ENCODE measurements around the gene BAIAP2L1.
A peak's percentile ranks its signal among the peaks of the same experiment; 100 is the strongest.
"Not testable (repeated sequence)": the region's sequence is repeated elsewhere in the genome, so short reads cannot be mapped to it uniquely, and the experiment has no call there.

BAIAP2L1 gene

GRCh38 chr7:98400542-98401340 lies at the start of gene BAIAP2L1:
Gene BAIAP2L1 (minus strand): TSS chr7:98401090. CDS start chr7:98400852, 238 bp downstream.
- Histone ChIP-seq H3K27me3 (ENCODE audit: low read depth) (no peaks in the 10 kb centered on the region), H3K4me1 (peaks cover 5% of the 10 kb centered on the region), H3K36me3 (replicated peaks) (no peaks in the 10 kb centered on the region), H3K9me3 (no peaks in the 10 kb centered on the region), H3K4me3 (peak within 1 kb of the TSS; percentile 55)
- peak; percentile 86 to 97 for DNase-seq (ENCODE audit: low spot score in 2 of 2)
- in situ Hi-C loops (cut with MboI; ENCODE audit: low sequenced_read_pairs) = no loop called here

DNA sequence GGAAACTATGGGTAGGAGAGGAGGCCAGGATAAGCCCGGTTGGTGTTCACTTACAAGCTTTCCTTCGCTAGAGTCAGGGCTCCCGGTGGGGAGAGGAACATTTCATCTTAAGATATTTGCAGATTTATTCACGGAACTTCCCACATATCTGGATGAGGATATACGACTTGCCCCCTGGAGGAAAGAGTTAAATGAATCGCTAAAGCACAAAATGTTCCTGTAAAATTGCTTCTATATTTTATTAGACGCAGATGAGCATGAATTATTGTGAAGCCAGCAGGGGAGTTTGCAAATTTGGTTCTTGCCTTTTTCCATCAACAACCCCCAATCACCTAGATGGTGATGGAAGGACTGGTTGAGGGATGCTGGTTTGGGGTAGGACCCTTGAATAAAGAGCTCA lies 47.9 kb upstream of the BAIAP2L1 start:
- Histone ChIP-seq H3K4me3 (no peak overlapping the region), H3K36me3 (replicated peaks) (no peaks in the 10 kb centered on the region), H3K9me3 (no peaks in the 10 kb centered on the region), H3K27me3 (ENCODE audit: low read depth) (no peaks in the 10 kb centered on the region), H3K4me1 (no peaks in the 10 kb centered on the region)
- in situ Hi-C loops (cut with MboI; ENCODE audit: low sequenced_read_pairs) = no loop called here
- no peak for DNase-seq (ENCODE audit: low spot score in 2 of 2)

DNA sequence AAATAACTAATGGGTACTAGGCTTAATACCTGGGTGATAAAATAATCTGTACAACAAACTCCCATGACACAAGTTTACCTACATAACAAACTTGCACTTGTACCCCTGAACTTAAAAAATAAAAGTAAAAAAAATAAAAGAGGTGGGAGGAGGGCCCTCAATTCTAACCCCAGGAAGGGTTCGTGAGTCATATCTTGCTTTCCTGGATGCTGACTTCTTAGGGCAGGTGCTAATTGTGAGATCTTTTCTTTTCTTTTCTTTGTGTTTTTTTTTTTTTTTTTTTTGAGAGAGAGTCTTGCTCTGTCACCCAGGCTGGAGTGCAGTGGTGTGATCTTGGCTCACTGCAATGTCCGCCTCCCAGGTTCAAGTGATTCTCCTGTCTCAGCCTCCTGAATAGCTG lies 40.1 kb upstream of the BAIAP2L1 start:
- H3K36me3 ChIP-seq (replicated peaks); in situ Hi-C loops (cut with MboI; ENCODE audit: low sequenced_read_pairs); H3K9me3 ChIP-seq; H3K4me3 ChIP-seq; H3K27me3 ChIP-seq (ENCODE audit: low read depth); H3K4me1 ChIP-seq; DNase-seq (ENCODE audit: low spot score in 2 of 2): not testable (repeated sequence)

DNA sequence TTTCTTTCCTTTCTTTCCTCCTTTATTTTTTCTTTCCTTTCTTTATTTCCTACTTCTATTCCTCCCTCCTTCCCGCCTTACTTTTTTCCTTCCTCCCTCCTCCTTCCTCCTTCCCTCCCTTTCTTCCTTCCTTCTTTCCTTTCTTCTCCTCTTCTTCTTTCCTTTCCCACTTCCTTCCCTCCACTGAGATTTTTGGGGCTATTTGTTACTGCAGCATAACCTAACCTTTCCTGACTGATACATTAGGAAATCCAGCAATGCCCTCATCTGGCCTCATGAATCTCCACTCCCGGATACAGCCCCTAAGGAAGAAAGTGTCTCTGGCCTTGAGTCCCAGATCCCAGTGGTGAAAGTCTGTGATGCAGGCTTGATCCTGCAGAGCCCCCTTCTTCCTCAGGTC lies 38.6 kb upstream of the BAIAP2L1 start:
- H3K4me3 ChIP-seq = no peak overlapping the region
- no peaks in the 10 kb centered on the region for H3K4me1 ChIP-seq
- no peaks in the 10 kb centered on the region for H3K27me3 ChIP-seq (ENCODE audit: low read depth)
- no peak for DNase-seq (ENCODE audit: low spot score in 2 of 2)
- no peaks in the 10 kb centered on the region for H3K36me3 ChIP-seq (replicated peaks)
- in situ Hi-C loops (cut with MboI; ENCODE audit: low sequenced_read_pairs) = loop anchor here (10.0 kb wide), 1 partner anchor 305 kb away; no protein-coding TSS in a partner anchor
- H3K9me3 ChIP-seq = no peaks in the 10 kb centered on the region

GRCh38 chr7:98434087-98434486 lies 33.2 kb upstream of the BAIAP2L1 start:
- DNase-seq (ENCODE audit: low spot score in 2 of 2) = no peak
- no peaks in the 10 kb centered on the region for H3K4me1 ChIP-seq
- in situ Hi-C loops (cut with MboI; ENCODE audit: low sequenced_read_pairs) = loop anchor here (5.0 to 10.0 kb wide), 2 partner anchors 311 to 408 kb away; no protein-coding TSS in a partner anchor
- no peaks in the 10 kb centered on the region for H3K27me3 ChIP-seq (ENCODE audit: low read depth)
- H3K9me3 ChIP-seq = no peaks in the 10 kb centered on the region
- no peaks in the 10 kb centered on the region for H3K36me3 ChIP-seq (replicated peaks)
- H3K4me3 ChIP-seq = no peak overlapping the region

DNA sequence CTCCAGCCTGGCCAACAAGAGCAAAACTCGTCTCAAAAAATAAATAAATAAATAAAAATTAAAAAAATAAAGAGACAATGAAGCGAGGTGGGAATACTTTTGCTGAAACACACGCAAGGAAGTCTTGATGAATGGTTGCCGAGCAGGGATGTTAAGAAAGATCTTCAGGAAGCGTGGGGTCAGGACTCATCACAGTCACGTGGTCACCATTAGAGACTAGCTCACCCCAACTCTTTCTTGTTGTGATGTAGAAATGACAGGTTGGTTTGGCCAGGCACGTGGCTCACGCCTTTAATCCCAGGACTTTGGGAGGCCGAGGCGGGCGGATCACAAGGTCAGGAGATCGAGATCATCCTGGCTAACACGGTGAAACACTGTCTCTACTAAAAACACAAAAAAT lies 28.9 kb upstream of the BAIAP2L1 start:
- no peaks in the 10 kb centered on the region for H3K4me1 ChIP-seq
- no peak overlapping the region for H3K4me3 ChIP-seq
- DNase-seq (ENCODE audit: low spot score in 2 of 2) = no peak
- in situ Hi-C loops (cut with MboI; ENCODE audit: low sequenced_read_pairs) = loop anchor here (5.0 to 10.0 kb wide), 2 partner anchors 315 to 413 kb away; no protein-coding TSS in a partner anchor
- no peaks in the 10 kb centered on the region for H3K9me3 ChIP-seq
- no peaks in the 10 kb centered on the region for H3K27me3 ChIP-seq (ENCODE audit: low read depth)
- no peaks in the 10 kb centered on the region for H3K36me3 ChIP-seq (replicated peaks)

DNA sequence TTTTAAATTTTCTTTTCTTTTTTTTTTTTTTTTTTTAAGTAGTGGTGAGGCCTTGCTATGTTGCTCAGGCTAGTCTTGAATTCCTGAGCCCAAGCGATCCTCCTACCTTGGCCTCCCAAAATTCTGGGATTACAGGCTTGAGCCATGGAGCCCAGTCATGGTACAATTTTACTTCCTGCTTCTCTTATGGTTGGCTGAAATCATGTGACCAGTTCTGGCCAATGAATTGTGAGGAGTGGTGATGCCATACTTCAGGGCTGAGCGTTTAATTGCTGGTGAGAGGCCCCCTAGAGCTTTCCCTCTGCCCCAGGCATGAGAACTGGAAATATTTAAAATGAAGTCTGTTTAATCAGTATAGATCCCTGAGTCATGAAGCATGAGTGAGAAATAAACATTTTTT lies 22.2 kb upstream of the BAIAP2L1 start:
- in situ Hi-C loops (cut with MboI; ENCODE audit: low sequenced_read_pairs) = no loop called here
- H3K36me3 ChIP-seq (replicated peaks) = no peaks in the 10 kb centered on the region
- H3K27me3 ChIP-seq (ENCODE audit: low read depth) = no peaks in the 10 kb centered on the region
- no peaks in the 10 kb centered on the region for H3K9me3 ChIP-seq
- DNase-seq (ENCODE audit: low spot score in 2 of 2) = peak in 1 of 2 experiments; percentile 47
- H3K4me1 ChIP-seq = no peaks in the 10 kb centered on the region
- H3K4me3 ChIP-seq = no peak overlapping the region

DNA sequence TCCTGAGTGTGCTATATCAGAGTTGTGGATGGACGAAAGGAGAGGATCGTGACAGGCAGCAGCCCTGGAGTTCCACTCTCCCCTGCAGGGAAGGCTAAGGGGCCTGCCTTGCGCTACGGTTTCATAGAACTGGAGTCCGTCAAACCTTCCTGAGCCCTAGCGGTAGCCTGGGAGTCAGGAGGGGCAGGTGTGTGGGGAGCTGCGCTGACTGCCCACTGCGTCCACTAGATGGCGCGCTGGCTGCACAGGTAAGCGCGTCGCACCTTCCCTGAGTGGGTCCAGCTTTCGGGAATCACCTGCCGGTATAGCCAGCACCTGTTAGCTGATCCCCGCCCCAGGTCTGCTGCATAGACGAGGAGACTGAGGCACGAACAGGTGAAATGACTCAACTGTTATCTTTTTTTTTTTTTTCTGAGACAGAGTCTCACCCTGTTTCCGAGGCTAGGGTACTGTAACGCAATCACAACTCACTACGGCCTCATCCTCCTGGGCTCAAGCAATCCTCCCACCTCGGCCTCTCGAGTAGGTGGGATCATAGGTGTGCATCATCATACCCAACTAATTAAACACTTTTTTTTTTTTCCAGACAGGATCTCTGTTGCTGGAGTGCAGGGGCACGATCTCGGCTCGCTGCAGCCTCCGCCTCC lies 20.2 kb upstream of the BAIAP2L1 start:
- no peak overlapping the region for H3K4me3 ChIP-seq
- in situ Hi-C loops (cut with MboI; ENCODE audit: low sequenced_read_pairs) = no loop called here
- H3K9me3 ChIP-seq = no peaks in the 10 kb centered on the region
- no peaks in the 10 kb centered on the region for H3K36me3 ChIP-seq (replicated peaks)
- no peaks in the 10 kb centered on the region for H3K27me3 ChIP-seq (ENCODE audit: low read depth)
- peak; percentile 45 to 83 for DNase-seq (ENCODE audit: low spot score in 2 of 2)
- no peaks in the 10 kb centered on the region for H3K4me1 ChIP-seq

DNA sequence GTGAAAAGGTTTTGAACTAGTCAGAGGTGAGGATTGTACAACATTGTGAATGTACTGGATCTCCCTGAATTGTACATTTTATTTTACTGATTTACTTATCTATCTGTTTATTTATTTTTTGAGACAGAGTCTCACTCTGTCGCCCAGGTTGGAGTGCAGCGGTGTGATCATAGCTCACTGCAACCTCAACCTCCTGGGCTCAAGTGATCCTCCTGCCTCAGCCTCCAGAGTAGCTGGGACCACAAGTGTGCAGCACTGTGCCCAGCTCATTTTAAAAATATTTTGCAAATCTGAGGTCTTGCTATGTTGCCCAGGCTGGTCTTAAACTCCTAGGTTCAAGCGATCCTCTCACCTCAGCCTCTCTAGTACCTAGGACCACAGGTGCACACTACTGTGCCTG lies 19.1 kb upstream of the BAIAP2L1 start:
- H3K27me3 ChIP-seq (ENCODE audit: low read depth); DNase-seq (ENCODE audit: low spot score in 2 of 2); in situ Hi-C loops (cut with MboI; ENCODE audit: low sequenced_read_pairs); H3K36me3 ChIP-seq (replicated peaks); H3K9me3 ChIP-seq; H3K4me1 ChIP-seq; H3K4me3 ChIP-seq: not testable (repeated sequence)

DNA sequence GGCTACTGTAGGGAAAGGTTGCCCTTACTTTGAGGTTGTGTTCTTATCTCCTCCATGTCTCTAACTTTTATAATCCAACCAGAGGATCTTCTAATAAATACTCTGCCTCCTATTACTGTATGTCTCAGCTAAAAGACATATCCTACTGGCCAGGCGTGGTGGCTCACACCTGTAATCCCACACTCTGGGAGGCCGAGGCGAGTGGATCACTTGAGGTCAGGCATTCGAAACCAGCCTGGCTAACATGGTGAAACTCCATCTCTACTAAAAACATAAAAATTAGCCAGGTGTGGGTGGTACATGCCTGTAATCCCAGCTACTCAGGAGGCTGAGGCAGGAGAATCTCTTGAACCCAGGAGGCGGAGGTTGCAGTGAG lies 18.4 kb upstream of the BAIAP2L1 start:
- H3K9me3 ChIP-seq; H3K36me3 ChIP-seq (replicated peaks); H3K4me3 ChIP-seq; in situ Hi-C loops (cut with MboI; ENCODE audit: low sequenced_read_pairs); H3K27me3 ChIP-seq (ENCODE audit: low read depth); DNase-seq (ENCODE audit: low spot score in 2 of 2); H3K4me1 ChIP-seq: not testable (repeated sequence)

- H3K4me1 ChIP-seq = no peaks in the 10 kb centered on the region
- no peaks in the 10 kb centered on the region for H3K36me3 ChIP-seq (replicated peaks)
- in situ Hi-C loops (cut with MboI; ENCODE audit: low sequenced_read_pairs) = no loop called here
- no peaks in the 10 kb centered on the region for H3K9me3 ChIP-seq
- H3K27me3 ChIP-seq (ENCODE audit: low read depth) = no peaks in the 10 kb centered on the region
- DNase-seq (ENCODE audit: low spot score in 2 of 2) = no peak
- H3K4me3 ChIP-seq = no peak overlapping the region
Measured at GRCh38 chr7:98418636-98419315, 17.9 kb upstream of the BAIAP2L1 start.

- no peak for DNase-seq (ENCODE audit: low spot score in 2 of 2)
- H3K36me3 ChIP-seq (replicated peaks) = no peaks in the 10 kb centered on the region
- in situ Hi-C loops (cut with MboI; ENCODE audit: low sequenced_read_pairs) = no loop called here
- H3K27me3 ChIP-seq (ENCODE audit: low read depth) = no peaks in the 10 kb centered on the region
- no peak overlapping the region for H3K4me3 ChIP-seq
- H3K9me3 ChIP-seq = no peaks in the 10 kb centered on the region
- H3K4me1 ChIP-seq = no peaks in the 10 kb centered on the region
Measured at GRCh38 chr7:98418271-98418635, 17.4 kb upstream of the BAIAP2L1 start.

DNA sequence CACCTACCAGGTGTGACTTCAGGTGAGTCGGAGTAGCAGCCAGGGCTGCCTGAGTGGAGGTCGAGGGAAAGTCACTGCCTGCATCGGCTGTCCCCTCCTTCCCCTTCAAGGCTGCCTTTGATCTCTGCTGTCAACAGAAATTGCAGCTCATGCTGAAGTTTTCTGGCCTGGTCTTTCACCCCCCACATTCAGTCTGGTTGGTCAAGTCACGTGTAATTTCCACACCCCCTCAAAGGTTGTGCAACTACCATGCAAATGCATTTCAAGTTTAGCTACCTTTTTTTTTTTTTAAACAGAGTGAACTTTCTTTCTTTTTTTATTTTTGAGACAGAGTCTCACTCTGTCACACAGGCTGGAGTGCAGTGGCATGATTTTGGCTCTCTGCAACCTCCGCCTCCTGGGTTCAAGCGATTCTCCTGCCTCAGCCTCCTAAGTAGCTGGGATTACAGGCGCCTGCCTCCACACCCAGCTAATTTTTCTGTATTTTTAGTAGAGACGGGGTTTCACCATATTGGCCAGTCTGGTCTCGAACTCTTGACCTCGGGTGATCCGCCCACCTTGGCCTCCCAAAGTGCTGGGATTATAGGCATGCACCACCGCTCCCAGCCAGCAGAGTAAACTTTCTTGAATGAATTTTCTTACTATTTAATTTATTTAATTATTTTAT lies 16.8 kb upstream of the BAIAP2L1 start:
- H3K4me3 ChIP-seq; DNase-seq (ENCODE audit: low spot score in 2 of 2); H3K36me3 ChIP-seq (replicated peaks); H3K4me1 ChIP-seq; H3K9me3 ChIP-seq; H3K27me3 ChIP-seq (ENCODE audit: low read depth); in situ Hi-C loops (cut with MboI; ENCODE audit: low sequenced_read_pairs): not testable (repeated sequence)
